Smooth muscle cell (in vitro differentiated cells): Measurements from ENCODE around the gene TBC1D9. TPM values are rescaled to one million over a fixed set of nuclear protein-coding genes. Genes with fewer than 3 reads are reported as not detected.
A peak's percentile ranks its signal among the peaks of the same experiment; 100 is the strongest.

Source experiments
- DNase-seq: peaks from one replicate; lab custom pipeline; 2025; ENCODE audit not compliant: unreplicated experiment; lab: John Stamatoyannopoulos, UW
- H2AFZ ChIP-seq: fragments of 200-600 bp; sonication (generic); 2 replicates; pipeline ENCODE4 v1.6.0; 2016; ENCODE audit warnings: antibody characterized with exemption, low read depth, mild to moderate bottlenecking
- H3F3A ChIP-seq: fragments of 200-600 bp; sonication (generic); 2 replicates; pipeline ENCODE4 v1.6.0; 2017; ENCODE audit warnings: antibody characterized with exemption, low read depth
- H3K27ac ChIP-seq: fragments of 200-600 bp; sonication (generic); 2 replicates; pipeline ENCODE4 v1.5.1; 2016; ENCODE audit warnings: low read depth, mild to moderate bottlenecking
- H3K27me3 ChIP-seq: fragments of 200-600 bp; sonication (generic); 2 replicates; pipeline ENCODE4 v1.6.1; 2016; ENCODE audit warnings: low read depth, mild to moderate bottlenecking
- H3K36me3 ChIP-seq: fragments of 200-600 bp; sonication (generic); 2 replicates; pipeline ENCODE4 v1.5.1; 2016; ENCODE audit warnings: low read depth
- H3K4me1 ChIP-seq: fragments of 200-600 bp; sonication (generic); 2 replicates; pipeline ENCODE4 v1.5.1; 2016; ENCODE audit warnings: low read depth
- H3K4me2 ChIP-seq: fragments of 200-600 bp; sonication (generic); 2 replicates; pipeline ENCODE4 v1.6.0; 2016; ENCODE audit warnings: mild to moderate bottlenecking
- H3K4me3 ChIP-seq: fragments of 200-600 bp; sonication (generic); 2 replicates; pipeline ENCODE4 v1.5.1; 2016; ENCODE audit warnings: mild to moderate bottlenecking
- H3K79me2 ChIP-seq: fragments of 200-600 bp; sonication (generic); 2 replicates; pipeline ENCODE4 v1.6.0; 2016; ENCODE audit warnings: low read depth, mild to moderate bottlenecking
- H3K9ac ChIP-seq: fragments of 200-600 bp; sonication (generic); 2 replicates; pipeline ENCODE4 v1.6.0; 2016; ENCODE audit warnings: low read depth
- H3K9me3 ChIP-seq: fragments of 200-600 bp; sonication (generic); replicated peaks from 2 replicates; pipeline ENCODE4 v1.5.1; 2016; ENCODE audit warnings: low read depth
- H4K20me1 ChIP-seq: fragments of 200-600 bp; sonication (generic); 2 replicates; pipeline ENCODE4 v1.6.0; 2016; ENCODE audit warnings: low read depth
- CTCF ChIP-seq: fragments of 200-600 bp; sonication (generic); IDR thresholded peaks from 2 replicates; pipeline ENCODE4 v1.5.1; 2017; ENCODE audit warnings: borderline replicate concordance, mild to moderate bottlenecking, antibody characterized with exemption; ENCODE audit not compliant: insufficient read depth, poor library complexity, severe bottlenecking
- WGBS: methylation state at CpG from one replicate; pipeline ENCODE4 v1.1.7; 2016; ENCODE audit warnings: low lambda C conversion rate; 5-methylcytosine and 5-hydroxymethylcytosine counted together
- polyA plus RNA-seq: library from polyadenylated mRNA; unstranded; fragments of >200 nt; fragmentation: Nextera tagmentation; extraction: Ambion mirVana; gene quantifications from 2 replicates; pipeline ENCODE4 v1.2.1, GENCODE V29; 2016
- total RNA-seq: library from RNA; depleted of rRNA; stranded (reverse); fragments of >200 nt; gene quantifications from 2 replicates; pipeline ENCODE4 v1.2.3, GENCODE V29; 2014

Gene TBC1D9
- total and polyA plus RNA-seq, 2 experiments from 2014 or later: 9.1 to 39.5 TPM

GRCh38 chr4:140743194-140743931, 12.8 kb downstream of the TBC1D9 start:
- H3K36me3 ChIP-seq: no peaks in the 10 kb centered on the region
- peaks cover 16% of the 10 kb centered on the region for H3K4me1 ChIP-seq
- no peak overlapping the region for H3K9ac ChIP-seq
- H3K9me3 ChIP-seq: no peaks in the 10 kb centered on the region
- H3K4me3 ChIP-seq: no peak overlapping the region
- H3K79me2 ChIP-seq: peaks cover 71% of the 10 kb centered on the region
- WGBS: 19% methylated on average over 4 of the region's 4 CpGs
- DNase-seq: no peak
- peaks cover 5% of the 10 kb centered on the region for H3F3A ChIP-seq
- no peaks in the 10 kb centered on the region for H3K27me3 ChIP-seq
- TF ChIP-seq CTCF: peak; percentile 21
- peak overlapping the region; percentile 94 for H3K27ac ChIP-seq
- H2AFZ ChIP-seq: no peak overlapping the region
- peaks cover 42% of the 10 kb centered on the region for H4K20me1 ChIP-seq
- H3K4me2 ChIP-seq: peak overlapping the region; percentile 70

GRCh38 chr4:140742838-140743193, 13.4 kb downstream of the TBC1D9 start:
- peaks cover 71% of the 10 kb centered on the region for H3K79me2 ChIP-seq
- DNase-seq: no peak
- H3K27ac ChIP-seq: peak overlapping the region; percentile 94
- no peak overlapping the region for H3K4me3 ChIP-seq
- WGBS: 88% methylated on average over 1 of the region's 1 CpG
- H3K9ac ChIP-seq: peak overlapping the region; percentile 38
- no peak for TF ChIP-seq CTCF
- peaks cover 5% of the 10 kb centered on the region for H3F3A ChIP-seq
- H2AFZ ChIP-seq: no peak overlapping the region
- no peaks in the 10 kb centered on the region for H3K9me3 ChIP-seq
- no peaks in the 10 kb centered on the region for H3K27me3 ChIP-seq
- peaks cover 42% of the 10 kb centered on the region for H4K20me1 ChIP-seq
- peaks cover 17% of the 10 kb centered on the region for H3K4me1 ChIP-seq
- H3K36me3 ChIP-seq: no peaks in the 10 kb centered on the region
- H3K4me2 ChIP-seq: peak overlapping the region; percentile 70

- H4K20me1 ChIP-seq: peaks cover 56% of the 10 kb centered on the region
- H3K4me3 ChIP-seq: no peak overlapping the region
- no peaks in the 10 kb centered on the region for H3K27me3 ChIP-seq
- peaks cover 21% of the 10 kb centered on the region for H3K4me1 ChIP-seq
- H2AFZ ChIP-seq: no peak overlapping the region
- WGBS: 52% methylated on average over 3 of the region's 3 CpGs
- peak overlapping the region; percentile 16 for H3K4me2 ChIP-seq
- no peak for TF ChIP-seq CTCF
- H3K79me2 ChIP-seq: peaks cover 63% of the 10 kb centered on the region
- H3K9me3 ChIP-seq: no peaks in the 10 kb centered on the region
- peak overlapping the region; percentile 21 for H3K9ac ChIP-seq
- H3K36me3 ChIP-seq: no peaks in the 10 kb centered on the region
- H3K27ac ChIP-seq: peak overlapping the region; percentile 94
- H3F3A ChIP-seq: peaks cover 5% of the 10 kb centered on the region
- no peak for DNase-seq
Observed at GRCh38 chr4:140740906-140741670, 15.1 kb downstream of the TBC1D9 start.
